Measurements from ENCODE around the gene UVSSA.
"Not testable (repeated sequence)": the region's sequence is repeated elsewhere in the genome, so short reads cannot be mapped to it uniquely, and the experiment has no call there.

Gene UVSSA

DNA sequence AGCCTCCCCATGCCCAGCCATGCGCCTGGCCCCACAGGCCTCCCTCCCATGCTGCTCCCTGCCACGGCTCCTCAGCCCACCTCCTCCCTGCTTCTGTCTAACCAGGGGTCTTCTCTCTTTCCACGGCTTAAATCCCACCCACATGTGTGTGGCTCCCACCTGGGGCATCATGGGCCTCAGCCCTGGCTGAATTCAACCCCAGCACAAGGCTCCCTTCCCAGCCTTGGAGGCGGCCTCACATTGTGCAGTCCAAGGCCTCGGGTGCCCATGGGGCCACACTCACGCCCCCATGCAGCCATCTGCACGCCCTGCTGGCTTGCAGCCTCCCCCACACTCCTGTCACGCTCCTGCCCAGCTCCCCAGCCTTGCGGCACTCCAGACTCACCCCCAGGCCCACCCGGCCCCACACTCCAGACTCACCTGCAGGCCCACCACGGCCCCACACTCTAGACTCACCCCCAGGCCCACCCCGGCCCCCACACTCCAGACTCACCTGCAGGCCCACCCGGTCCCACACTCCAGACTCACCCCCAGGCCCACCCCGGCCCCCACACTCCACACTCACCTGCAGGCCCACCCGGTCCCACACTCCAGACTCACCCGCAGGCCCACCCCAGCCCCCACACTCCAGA is 30.4 kb upstream of the UVSSA start:
- DNase-seq, result no peak

DNA sequence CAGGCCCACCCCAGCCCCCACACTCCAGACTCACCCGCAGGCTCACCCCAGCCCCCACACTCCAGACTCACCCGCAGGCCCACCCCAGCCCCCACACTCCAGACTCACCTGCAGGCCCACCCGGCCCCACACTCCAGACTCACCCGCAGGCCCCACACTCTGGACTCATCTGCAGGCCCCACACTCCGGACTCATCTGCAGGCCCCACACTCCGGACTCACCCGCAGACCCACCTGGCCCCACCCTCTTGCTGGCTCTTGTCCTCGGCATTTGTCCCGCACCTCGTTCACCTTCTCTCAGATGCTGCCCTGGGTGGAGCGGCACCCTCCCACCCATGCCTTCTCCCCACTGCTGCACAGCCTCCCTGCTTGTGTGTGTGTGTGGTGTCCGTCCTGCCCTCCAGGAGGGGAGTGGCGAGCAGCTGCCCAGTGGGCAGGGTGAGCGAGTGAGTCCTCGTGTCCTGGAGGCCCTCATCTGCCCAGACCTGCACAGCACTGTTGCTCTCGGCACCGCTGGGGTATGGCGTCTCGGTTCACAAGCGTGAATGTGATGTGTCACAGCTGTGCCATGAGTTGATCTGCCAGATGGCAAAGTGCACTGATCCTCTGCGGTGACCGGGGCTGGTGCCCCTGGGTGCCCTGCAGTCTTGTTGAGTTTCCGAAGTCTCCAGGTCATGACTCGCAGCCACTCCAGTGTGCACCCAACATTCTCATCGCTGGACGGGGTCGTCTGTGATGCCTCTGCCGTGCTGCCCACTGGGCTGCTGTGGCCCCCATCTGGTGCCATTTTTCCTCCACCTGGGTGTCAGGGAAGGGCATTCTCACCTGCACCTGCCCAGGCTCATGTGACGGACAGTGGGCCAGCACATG is 29.6 kb upstream of the UVSSA start:
- no peak for DNase-seq

DNA sequence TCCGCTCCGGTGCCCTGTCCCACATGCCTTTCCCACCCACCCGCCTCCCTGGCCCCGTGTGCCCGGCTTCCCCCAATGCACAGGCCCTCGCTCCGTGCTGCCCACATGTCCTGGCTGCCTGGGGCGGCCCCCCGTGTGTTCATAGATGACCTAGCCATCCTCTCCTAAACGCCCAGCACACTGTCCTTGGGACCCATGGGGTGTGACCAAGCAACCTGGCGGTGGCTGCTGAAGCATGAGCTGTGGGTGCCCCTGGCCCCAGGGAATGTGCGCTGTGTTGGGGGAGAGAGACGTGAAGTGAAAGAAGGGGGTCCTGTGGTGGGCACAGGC is 29.0 kb upstream of the UVSSA start:
- DNase-seq, result no peak

DNA sequence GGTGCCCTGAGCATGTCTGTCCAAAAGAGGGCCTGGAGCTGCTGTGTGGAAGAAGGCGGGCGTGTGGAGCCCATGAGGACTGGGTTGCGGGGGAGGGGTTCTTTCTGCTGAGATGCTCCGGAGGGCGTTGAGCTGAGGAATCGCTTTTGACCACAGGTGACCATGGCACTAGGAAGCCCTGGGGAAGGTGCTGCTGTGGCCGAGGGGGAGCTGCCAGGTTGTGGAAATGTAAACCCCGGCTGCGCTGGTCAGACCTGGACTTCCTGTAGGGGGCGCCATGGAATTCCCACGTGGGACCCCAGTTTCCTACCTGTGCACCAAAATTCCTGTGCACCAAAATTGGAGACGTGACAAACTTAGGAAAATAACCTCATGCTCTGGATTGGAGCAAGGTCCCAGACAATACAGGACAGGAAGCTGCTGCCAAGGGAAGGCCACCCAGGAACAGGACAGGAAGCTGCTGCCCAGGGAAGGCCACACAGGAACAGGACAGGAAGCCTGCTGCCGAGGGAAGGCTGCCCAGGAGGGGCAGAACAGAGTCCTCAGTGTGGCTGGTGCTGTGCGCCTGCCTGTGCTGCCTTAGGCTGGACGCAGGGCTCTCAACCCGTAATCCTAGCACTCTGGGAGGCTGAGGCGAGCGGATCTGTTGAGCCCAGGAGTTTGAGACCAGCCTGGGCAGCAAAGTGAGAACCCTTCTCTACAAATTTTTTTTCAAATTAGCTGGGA is 28.4 kb upstream of the UVSSA start:
- DNase-seq, result no peak

DNA sequence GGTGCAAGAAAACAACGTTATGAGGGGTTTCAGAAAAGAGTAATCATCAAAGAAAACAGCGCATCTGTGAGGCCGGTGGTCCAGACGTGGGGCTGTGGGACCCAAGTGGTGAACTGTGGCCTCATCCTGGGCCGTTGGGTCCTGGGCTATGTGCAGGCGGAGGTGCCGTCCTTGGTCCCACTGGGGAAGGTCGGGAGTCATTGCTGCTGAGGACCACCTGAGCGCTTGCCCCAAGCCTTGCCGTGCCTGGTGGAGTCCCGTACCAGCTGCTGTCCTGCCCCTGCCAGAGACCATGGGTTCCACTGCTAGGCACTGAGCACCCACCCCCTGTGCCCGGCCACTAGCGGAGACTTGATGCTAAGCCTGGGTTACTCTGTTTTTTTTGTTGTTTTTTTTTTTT is 25.5 kb upstream of the UVSSA start:
- no peak for DNase-seq

DNA sequence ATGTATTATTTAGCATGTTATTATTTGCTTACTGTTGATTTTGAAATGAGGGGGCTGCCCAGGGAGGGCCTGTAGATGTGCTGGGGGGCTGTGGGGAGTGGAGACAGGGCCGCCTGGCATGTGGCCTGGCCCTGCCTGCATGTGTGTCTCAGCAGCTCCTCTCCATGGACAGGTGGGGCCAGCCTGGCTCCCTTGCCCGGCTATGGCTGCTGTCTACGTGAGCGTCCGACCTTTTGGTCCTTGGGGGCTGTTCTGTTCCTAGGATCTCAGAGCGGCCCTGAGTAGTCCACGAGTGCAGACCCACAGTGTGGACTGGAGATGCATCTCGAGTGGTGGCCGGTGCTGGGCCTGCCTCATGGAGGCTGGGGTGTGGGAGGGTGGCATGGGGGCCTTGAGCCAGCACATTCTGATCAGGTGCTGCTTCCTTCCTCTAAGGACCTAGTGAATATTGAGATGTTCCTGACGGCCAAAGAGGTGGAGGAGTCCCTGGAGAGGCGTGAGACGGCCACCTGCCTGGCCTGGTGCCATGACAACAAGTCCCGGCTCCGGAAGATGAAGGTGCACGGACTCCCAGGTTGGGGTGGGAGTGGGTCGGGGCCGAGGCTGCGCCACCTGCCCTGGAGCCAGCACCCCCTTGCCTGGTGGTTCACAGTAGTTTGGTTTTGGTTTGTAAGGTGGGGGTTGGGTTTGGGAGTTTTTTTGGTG is 24.9 kb upstream of the UVSSA start:
- DNase-seq, result no peak

DNA sequence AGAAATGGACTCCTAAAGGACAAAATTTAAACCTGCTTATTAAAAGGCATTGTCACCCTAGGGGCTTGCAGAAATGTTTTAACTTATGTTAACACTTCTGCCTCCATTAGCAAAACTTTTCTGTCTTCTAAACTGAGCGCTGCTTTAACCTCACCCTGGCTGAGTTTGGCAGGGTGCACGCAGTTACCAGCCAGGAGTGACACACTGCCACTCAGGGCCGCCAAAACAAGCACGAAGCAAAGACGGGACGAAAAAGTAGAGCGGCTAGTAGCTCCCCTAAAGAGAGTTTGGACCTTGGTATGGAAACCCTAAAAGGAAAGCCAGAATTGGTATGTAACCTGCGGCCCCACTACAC is 23.8 kb upstream of the UVSSA start:
- DNase-seq, result no peak

DNA sequence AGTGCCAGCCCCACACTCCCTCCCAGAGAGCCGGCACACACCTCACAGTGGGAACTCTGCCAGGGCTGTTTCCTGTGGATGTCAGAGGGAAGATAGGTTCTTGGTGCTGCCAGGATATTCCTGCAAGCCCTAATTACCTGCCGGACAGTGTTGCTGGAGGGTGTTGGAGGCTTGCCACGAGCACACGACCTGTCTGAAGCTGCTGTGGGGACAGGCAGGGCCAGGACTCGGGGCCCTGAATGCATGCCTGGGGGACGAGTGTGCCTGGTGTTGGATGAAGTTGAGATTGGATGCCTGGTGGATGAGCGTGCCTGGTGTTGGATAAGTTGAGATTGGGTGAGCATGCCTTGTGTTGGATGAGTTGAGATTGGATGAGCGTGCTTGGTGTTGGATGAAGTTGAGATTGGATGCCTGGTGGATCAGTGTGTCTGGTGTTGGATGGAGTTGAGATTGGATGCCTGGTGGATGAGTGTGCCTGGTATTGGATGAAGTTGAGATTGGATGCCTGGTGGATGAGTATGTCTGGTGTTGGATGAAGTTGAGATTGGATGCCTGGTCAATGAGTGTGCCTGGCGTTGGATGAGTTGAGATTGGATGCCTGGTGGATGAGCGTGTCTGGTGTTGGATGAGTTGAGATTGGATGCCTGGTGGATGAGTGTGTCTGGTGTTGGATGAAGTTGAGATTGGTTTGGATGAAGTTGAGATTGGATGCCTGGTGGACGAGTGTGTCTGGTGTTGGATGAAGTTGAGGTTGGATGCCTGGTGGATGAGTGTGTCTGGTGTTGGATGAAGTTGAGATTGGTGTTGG is 23.2 kb upstream of the UVSSA start:
- no peak for DNase-seq

DNA sequence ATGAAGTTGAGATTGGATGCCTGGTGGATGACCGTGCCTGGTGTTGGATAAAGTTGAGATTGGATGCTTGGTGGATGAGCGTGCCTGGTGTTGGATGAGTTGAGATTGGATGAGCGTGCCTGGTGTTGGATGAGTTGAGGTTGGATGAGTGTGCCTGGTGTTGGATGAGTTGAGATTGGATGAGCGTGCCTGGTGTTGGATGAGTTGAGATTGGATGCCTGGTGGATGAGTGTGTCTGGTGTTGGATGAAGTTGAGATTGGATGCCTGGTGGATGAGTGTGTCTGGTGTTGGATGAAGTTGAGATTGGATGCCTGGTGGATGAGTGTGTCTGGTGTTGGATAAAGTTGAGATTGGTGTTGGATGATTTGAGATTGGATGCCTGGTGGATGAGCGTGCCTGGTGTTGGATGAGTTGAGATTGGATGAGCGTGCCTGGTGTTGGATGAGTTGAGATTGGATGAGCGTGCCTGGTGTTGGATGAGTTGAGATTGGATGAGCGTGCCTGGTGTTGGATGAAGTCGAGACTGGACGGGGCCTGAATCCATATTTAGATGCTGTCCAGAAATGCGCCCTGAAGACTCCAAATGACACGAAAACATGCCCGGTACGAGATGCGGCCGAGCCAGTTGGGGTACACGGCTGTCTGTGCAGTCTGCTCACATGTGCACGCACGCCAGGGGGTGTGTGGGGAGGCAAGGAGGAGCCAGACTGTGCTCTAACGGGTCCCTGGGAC is 22.4 kb upstream of the UVSSA start:
- not testable (repeated sequence) for DNase-seq

DNA sequence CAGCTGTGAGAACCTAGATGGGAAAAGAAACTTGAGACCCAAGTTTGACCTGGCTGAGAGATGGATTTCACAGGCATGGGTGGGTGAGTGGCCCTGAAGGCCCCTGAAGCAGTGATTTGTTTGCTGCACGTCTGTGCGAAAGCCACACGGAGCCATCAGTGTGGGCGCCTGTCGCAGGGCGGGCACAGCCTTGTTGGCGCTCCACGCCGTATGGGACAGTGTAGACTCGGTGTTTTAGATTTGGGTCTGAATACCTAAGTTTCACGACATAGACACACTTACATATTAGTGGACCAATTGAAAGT is 21.9 kb upstream of the UVSSA start:
- no peak for DNase-seq

DNA sequence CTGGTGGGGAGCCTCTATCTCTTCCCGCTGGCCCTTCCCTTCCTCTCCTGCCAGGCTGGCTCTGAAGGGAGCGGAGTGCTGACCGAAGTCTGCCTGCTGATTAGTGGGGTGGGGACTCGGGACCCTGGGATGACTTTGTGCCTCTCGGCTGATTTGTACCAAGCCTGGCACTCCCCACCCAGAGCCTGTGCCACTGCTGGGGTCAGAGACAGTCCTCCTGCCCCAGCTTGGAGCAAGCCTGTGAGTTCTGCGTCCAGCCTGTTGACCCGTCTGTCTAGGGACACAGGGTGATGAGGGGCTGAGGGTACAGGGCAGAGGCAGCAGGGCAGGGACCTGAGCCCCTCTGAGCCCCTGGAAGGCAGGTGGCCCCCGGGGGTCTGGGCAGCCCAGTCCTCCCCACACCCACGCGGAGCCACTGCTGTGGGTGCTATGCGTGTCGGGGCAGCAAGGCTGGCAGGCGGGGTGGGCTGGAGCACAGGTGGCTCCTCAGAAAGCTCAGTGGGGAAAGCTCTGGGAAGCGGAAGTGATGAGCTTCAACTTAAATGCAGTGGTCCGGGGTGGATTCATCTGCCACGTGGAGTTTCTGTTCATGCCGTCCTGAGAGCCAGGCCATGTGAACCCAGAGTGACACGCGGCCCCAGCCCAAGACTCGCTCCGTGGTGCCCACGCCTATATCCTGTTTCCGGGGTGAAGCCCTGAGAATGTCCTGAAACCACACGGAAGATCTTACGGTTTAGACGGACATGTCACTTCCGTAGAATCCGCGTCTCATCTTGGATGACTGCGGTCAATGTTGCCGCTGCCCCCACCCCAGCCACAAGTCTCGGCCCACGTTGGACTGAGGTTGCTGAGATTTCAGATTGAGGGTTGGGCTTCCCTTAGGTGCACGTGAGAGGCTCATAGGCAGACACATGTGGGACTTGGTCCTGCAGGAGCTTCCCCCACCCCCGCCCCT is 21.1 kb upstream of the UVSSA start:
- no peak for DNase-seq

DNA sequence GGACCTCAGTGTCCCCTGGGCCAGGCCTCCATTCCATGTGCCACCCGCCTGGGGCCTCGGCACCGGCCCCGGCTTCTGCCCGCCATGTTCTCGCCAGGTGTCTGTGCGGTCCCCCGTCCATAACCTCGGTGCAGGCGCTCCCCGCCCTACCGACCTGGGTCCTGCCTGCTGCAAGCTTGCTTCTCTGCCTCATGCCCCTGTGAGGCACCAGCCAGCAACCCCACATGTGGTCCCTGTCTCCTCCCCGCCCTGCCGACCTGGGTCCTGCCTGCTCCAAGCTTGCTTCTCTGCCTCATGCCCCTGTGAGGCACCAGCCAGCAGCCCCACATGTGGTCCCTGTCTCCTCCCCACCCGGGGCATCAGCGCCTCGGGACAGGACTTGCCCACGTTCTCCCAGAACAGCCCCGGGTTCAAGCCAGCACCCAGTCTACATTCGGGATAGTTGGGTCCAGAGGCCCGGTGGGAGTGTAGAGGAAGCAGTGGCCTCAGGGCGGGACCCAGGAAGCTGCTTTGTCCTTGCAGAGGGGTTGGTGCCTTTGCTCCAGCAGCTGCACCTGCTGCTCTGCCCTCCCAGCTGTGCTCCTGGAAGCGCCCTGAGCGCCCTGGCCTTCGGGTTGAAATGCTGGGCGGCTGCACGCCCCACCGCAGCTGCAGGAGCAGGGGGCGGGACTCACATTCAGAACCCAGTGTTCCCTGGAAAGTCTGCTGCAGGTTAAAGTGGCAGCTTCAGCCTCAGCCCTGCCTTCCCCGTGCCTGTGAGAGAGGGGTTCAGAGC is 20.1 kb upstream of the UVSSA start:
- DNase-seq, result no peak

DNA sequence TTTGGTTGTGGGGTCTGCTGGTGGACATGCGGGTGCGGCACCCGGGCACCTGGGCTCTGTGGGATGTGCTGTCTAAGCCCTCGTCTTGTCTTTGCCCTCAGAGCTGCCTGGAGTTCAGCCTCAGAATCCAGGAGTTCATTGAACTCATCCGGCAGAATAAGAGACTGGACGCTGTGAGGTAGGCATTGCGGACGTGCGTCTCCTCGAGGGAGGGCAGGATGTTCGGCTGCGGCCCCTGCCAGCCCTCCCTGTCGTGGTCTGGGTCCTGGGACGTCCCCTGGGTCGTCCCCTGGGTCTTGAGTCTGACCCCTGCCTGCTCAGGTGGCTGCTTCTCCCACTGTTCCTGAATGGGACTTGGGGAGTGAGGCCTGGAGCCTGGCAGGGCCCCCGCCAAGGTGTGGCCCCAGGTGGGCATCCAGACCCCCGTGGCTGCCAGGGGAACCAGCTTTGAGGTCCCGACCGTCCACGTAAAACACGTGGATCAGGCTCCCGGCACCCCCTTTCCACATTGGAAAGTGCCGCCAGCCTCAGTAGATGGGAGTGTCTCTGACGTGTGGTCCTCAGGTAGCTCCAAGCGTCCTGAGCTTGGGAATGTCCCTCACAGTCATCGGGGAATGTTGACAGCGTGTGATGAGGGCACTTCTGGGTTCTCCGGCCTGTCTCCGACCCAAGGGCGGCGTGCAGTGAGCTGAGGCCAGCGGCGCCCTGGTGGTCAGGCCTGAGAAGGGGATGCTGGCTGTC is 19.3 kb upstream of the UVSSA start:
- DNase-seq, result no peak

DNA sequence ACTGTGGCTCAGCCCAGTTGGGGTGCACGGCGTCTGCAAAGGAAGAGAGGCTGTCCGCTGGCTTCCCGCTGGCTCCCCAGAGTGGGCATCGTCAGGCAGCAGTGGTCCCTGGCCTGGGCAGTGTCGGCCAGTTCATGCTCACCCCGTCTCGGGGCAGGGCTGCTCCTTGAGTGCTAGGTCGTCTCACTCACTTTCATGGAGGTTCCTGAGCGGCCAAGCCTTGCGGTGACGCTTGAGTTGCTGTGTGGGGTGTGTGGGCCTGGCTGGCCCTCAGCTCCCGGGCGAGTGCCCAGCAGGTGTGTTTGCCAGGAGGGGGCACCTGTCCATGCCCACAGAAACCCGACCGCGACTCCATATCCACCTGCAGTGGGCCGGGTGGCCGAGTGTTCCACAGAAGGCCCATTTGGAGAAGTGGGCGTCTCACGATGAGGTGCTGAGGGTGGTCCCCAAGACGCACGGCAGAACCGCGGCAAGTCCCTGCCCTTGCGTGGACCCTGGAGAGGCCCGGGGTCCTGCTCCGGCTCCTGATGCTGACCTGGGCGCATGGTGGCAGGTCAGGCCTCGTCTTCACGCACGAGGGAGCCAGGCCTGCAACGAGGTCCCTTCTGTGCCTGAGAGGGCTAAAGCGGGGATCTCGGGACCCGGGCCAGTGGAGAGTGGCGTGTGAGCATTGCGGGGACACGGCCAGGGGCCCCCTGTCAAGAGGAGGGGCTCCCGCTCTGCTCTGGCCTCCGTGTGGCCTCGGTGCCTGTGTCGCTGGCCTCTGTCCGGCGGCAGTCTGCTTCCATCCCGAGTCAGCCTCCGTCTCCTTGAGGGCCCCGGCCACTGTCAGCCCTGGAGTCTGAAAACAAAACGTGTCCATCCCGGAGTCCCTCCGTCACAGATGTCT is 18.5 kb upstream of the UVSSA start:
- no peak for DNase-seq

DNA sequence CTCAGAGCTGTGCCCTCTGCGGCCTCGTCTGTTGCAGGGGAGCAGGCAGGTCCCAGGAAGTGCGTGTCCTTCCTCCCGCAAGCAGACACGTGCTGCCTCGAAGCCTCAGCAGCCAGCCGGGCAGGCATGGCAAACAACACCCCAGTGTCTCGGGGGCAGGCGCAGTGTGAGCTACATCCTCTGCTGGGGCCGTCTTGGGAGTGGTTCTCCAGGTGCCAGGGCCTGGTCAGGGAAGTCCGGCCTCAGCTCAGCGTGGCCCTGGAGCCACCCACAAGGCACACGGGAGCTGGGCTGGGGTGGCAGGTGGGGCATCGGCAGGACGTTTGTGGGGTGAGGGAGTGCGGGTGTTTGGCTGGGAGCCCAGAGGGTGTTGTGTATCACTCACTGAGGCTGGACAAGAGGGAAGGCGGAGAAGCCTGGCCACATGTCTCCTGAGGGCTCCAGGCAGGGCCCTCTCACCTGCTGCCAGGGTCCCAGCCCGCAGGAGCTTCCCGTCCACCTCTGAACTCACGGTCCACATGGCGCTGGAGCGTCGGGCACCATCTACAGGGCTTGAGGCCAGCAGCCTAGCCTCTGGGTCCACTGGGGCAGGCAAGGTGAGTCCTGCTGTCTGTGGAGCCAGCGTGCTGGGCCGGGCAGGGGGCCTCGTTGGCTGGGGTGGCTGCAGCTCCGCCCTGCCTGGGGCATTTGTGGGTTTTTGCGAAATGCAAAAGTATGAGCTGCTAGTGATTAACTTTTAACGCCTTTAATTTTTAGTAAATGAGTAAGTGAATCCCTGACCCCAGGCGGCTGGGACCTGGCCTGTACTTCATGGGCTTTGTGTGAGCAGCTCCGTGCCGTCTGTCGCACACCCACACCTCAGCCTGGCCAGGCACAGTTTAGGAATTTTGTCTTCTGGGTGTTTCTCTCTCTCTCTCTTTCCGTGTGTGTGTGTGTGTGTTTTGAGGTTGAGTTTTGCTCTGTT is 17.3 kb upstream of the UVSSA start:
- DNase-seq, result no peak

DNA sequence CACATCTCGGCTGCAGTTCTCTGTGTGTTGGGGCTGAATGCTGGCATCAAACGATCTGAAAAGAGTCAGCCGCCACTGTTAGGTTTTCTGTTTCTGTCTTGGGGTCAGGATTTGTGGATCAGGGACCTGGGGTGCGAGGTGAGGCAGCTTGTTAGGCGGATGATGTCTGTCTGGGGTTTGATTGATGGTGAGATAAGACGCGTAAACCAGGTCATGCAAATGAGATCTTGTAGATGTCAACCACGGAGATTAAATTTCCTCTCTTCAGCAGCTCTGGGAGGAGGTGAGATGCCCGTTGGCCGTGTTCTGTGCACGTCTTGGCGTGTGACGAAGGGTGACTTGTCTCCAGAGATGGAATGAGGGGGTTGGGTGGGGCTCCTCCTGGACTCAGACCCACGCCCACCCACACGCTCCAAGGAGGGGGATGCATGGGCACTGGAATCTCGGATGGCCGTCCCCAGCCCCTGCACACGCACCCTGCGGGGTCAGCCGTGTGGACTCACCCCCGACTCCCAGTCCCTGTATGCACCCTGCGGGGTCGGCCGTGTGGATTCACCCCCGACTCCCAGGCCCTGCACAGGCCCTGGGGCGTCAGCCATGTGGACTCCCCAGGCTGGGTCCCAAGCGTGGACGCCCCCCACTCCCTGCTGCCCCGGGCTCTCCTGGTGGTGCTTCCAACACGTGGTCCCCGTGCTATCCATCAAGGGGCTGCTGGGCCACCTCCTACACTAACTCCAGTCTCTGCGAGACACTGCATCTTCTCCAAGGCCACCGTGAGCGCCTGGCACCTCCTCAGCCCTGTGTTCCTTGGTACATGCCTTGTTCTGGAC is 16.0 kb upstream of the UVSSA start:
- DNase-seq, result no peak

Data from inflammatory macrophage treated with lipopolysaccharide for 4 hours (primary cell).